A549 (cell line): ENCODE results near the gene DTWD1.

Source experiments
- CBX8 ChIP-seq: fragments of 200-600 bp; sonication (generic); IDR thresholded peaks from 2 replicates; pipeline ENCODE4 v1.6.1; 2016
- PHF8 ChIP-seq: fragments of 200-600 bp; sonication (generic); IDR thresholded peaks from 2 replicates; pipeline ENCODE4 v1.6.1; 2016; ENCODE audit warnings: low read depth, mild to moderate bottlenecking, antibody characterized with exemption, moderate library complexity, borderline replicate concordance

GRCh38 chr15:49649987-49650386 lies 29.1 kb downstream of the DTWD1 start:
- TF ChIP-seq PHF8, result no peak
- TF ChIP-seq CBX8, result no peak
